Neural crest cell (in vitro differentiated cells): ENCODE measurements around the gene IFT80. TPM values are rescaled to one million over a fixed set of nuclear protein-coding genes. Genes with fewer than 3 reads are reported as not detected.

Source experiments
- DNase-seq: peaks from one replicate; pipeline ENCODE4 v3.0.0; 2021; ENCODE audit warnings: low read depth, mixed read lengths, low spot score
- H3K27ac Mint-ChIP-seq: one replicate; pipeline ENCODE4 v1.8.0; 2021; ENCODE audit warnings: mild to moderate bottlenecking, mixed read lengths; ENCODE audit not compliant: unreplicated experiment
- H3K27me3 Mint-ChIP-seq: 2 replicates; pipeline ENCODE4 v1.8.0; 2021; ENCODE audit warnings: low read depth, mild to moderate bottlenecking, mixed read lengths
- H3K36me3 Mint-ChIP-seq: 2 replicates; pipeline ENCODE4 v1.8.0; 2021; ENCODE audit warnings: low read depth, mild to moderate bottlenecking, mixed read lengths
- H3K4me1 Mint-ChIP-seq: 2 replicates; pipeline ENCODE4 v1.8.0; 2021; ENCODE audit warnings: mixed read lengths
- H3K4me3 Mint-ChIP-seq: one replicate; pipeline ENCODE4 v1.8.0; 2021; ENCODE audit warnings: mild to moderate bottlenecking, mixed read lengths
- H3K9me3 Mint-ChIP-seq: 2 replicates; pipeline ENCODE4 v1.8.0; 2021; ENCODE audit warnings: mixed read lengths
- CTCF ChIP-seq: fragments of 200-600 bp; sonication (generic); conservative IDR thresholded peaks from 2 replicates; pipeline ENCODE4 v1.5.0; 2021; ENCODE audit warnings: antibody characterized with exemption, mild to moderate bottlenecking
- total RNA-seq: library from RNA; stranded (reverse); gene quantifications from 2 replicates; pipeline ENCODE4 v1.2.1, GENCODE V29; 2021

IFT80 gene
- total RNA-seq, 1 donor from 2014 or later: 38.4 TPM

DNA sequence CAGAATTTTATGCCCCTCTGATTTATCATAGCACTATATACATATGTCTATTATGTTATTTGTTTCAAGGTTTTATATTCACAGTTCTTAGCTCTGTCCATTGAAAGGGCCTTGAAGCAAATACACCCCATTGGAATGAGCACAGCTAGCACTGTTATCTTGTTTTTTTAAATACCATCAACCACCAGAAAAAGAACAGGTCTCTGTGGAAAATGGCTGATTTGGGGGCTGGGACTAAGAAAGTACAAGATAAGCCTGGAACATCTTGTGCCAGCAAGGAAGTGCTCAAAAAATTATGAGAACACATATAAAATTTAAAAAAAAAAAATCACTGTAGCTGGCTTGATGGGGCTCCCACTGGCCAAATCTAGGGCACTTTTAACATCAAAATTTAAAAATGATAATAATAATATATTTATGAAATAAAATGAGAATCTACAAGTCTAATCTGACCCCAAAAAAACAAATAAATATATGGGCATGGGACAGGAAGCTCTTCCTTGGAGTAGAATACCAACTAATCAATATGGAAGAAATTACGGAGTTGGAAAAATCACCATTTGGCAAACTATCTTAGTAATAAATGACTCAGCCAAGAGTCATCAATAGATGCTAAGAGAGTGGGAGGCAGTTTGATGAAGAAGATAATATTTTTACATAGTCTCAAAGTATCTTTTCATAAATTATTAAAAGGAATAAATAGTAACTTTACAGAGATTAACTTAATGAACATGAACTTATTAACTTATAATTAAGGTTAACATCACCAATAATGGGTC lies 20.5 kb downstream of the IFT80 start:
- TF ChIP-seq CTCF: no peak
- Mint-ChIP-seq H3K4me3 (no peak overlapping the region), H3K4me1 (peaks cover 9% of the 10 kb centered on the region), H3K36me3 (peaks cover 13% of the 10 kb centered on the region), H3K27me3 (no peaks in the 10 kb centered on the region), H3K27ac (no peak overlapping the region), H3K9me3 (no peaks in the 10 kb centered on the region)
- DNase-seq: no peak

DNA sequence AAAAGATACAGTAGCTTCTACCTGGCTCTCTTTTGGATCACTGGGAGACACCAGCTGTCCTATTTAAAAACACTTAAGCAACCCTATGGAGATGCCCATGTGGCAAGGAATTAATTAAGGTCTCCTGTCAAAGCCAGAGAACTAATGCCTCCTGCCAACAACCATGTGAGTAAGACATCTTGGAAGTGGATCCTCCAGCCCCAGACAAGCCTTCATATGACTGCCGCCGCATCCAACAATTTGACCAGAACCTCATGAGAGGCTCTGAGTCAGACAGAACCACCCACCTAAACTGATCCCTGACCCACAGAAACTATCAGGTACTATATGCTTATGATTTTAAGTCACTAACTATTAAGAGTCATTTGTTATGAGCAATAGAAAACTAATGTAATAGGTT lies 22.3 kb downstream of the IFT80 start:
- TF ChIP-seq CTCF: no peak
- H3K4me3 Mint-ChIP-seq: no peak overlapping the region
- no peak overlapping the region for H3K27ac Mint-ChIP-seq
- H3K4me1 Mint-ChIP-seq: peaks cover 9% of the 10 kb centered on the region
- no peaks in the 10 kb centered on the region for H3K27me3 Mint-ChIP-seq
- peaks cover 13% of the 10 kb centered on the region for H3K36me3 Mint-ChIP-seq
- no peaks in the 10 kb centered on the region for H3K9me3 Mint-ChIP-seq
- DNase-seq: no peak

GRCh38 chr3:160374925-160375324 lies 24.1 kb downstream of the IFT80 start:
- H3K4me1 Mint-ChIP-seq: peaks cover 8% of the 10 kb centered on the region
- no peak for TF ChIP-seq CTCF
- no peak overlapping the region for H3K27ac Mint-ChIP-seq
- H3K4me3 Mint-ChIP-seq: no peak overlapping the region
- peaks cover 16% of the 10 kb centered on the region for H3K36me3 Mint-ChIP-seq
- H3K9me3 Mint-ChIP-seq: no peaks in the 10 kb centered on the region
- no peaks in the 10 kb centered on the region for H3K27me3 Mint-ChIP-seq
- DNase-seq: no peak

GRCh38 chr3:160374472-160374871 lies 24.6 kb downstream of the IFT80 start:
- H3K27me3 Mint-ChIP-seq: no peaks in the 10 kb centered on the region
- H3K9me3 Mint-ChIP-seq: no peaks in the 10 kb centered on the region
- peaks cover 16% of the 10 kb centered on the region for H3K36me3 Mint-ChIP-seq
- TF ChIP-seq CTCF: no peak
- no peak for DNase-seq
- no peak overlapping the region for H3K4me3 Mint-ChIP-seq
- H3K4me1 Mint-ChIP-seq: peaks cover 4% of the 10 kb centered on the region
- H3K27ac Mint-ChIP-seq: no peak overlapping the region

DNA sequence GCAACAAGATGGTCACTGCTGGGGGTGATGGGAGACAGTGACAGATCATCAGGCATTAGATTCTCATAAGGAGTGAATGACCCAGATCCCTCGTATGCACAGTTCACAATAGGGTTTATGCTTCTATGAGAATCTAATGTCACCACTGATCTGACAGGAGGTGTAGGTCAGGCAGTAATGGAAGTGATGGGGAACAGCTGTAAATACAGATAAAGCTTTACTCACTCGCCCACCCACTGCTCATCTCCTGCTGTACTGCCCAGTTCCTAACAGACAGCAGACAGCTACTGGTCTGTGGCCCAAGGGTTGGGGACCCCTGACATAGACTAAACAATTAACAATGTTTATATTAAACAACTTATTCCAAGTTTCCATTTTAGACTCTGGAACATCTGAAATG lies 25.4 kb downstream of the IFT80 start:
- Mint-ChIP-seq H3K4me1 (no peaks in the 10 kb centered on the region), H3K36me3 (peaks cover 16% of the 10 kb centered on the region), H3K27me3 (no peaks in the 10 kb centered on the region), H3K27ac (no peak overlapping the region), H3K9me3 (no peaks in the 10 kb centered on the region), H3K4me3 (no peak overlapping the region)
- TF ChIP-seq CTCF: no peak
- DNase-seq: no peak
